ENCODE measurements around the gene ERCC3. TPM values are rescaled to one million over a fixed set of nuclear protein-coding genes. Genes with fewer than 3 reads are reported as not detected.
"Not testable (repeated sequence)": the region's sequence is repeated elsewhere in the genome, so short reads cannot be mapped to it uniquely, and the experiment has no call there.

ERCC3 gene
- total RNA-seq, 1 experiment from 2014 or later, result 69.5 TPM

DNA sequence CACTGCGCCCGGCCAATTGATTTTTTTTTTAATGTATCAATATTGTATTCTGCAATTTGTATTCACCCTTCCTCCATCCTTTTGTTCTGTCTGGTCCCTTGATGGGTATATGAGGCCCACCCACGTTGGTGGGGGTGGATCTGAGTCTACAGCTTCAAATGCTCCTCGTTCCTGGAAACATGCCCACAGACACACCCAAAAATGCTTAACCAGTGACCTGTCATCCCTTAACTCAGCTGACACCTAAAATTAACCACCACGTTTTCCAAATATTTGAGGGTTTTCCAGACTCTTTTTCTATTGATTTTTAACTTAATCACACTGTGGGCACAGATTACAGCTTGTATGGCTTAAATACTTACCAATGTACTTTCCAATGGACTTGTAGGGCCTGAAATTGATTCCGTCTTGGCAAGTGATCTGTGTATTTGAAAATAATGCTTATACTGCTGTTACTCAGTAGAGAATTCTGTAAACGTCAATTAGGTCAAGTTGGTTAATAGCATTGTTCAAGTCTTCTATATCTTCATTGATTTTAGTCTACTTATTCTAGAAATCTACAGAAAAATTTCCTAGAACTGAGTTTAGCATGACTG lies 39.5 kb downstream of the ERCC3 start:
- Histone ChIP-seq H3K9me3 (ENCODE audit: low read depth, low read length, poor library complexity, severe bottlenecking) (no peaks in the 10 kb centered on the region), H3K27me3 (replicated peaks; ENCODE audit: insufficient read depth, low read depth, low read length, poor library complexity) (no peaks in the 10 kb centered on the region), H3K4me1 (ENCODE audit: insufficient read depth, low read length, poor library complexity, severe bottlenecking) (no peaks in the 10 kb centered on the region), H3K27ac (ENCODE audit: low read depth, low read length, poor library complexity, severe bottlenecking) (no peak overlapping the region), H3K36me3 (ENCODE audit: insufficient read depth, low read length, poor library complexity, severe bottlenecking) (peaks cover 28% of the 10 kb centered on the region), H3K4me3 (ENCODE audit: low read depth, low read length, poor library complexity, severe bottlenecking) (no peak overlapping the region)
- ChIA-PET CTCF (no interaction called here), POLR2A (ENCODE audit: low non-redundant PET) (no interaction called here)
- TF ChIP-seq, protein P1, sequence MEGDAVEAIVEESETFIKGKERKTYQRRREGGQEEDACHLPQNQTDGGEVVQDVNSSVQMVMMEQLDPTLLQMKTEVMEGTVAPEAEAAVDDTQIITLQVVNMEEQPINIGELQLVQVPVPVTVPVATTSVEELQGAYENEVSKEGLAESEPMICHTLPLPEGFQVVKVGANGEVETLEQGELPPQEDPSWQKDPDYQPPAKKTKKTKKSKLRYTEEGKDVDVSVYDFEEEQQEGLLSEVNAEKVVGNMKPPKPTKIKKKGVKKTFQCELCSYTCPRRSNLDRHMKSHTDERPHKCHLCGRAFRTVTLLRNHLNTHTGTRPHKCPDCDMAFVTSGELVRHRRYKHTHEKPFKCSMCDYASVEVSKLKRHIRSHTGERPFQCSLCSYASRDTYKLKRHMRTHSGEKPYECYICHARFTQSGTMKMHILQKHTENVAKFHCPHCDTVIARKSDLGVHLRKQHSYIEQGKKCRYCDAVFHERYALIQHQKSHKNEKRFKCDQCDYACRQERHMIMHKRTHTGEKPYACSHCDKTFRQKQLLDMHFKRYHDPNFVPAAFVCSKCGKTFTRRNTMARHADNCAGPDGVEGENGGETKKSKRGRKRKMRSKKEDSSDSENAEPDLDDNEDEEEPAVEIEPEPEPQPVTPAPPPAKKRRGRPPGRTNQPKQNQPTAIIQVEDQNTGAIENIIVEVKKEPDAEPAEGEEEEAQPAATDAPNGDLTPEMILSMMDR (conservative IDR thresholded peaks at IDR 0.05; ENCODE audit: low read depth, low read length), result no peak
- no peak for TF ChIP-seq EZH2 (IDR thresholded peaks at IDR 0.05; ENCODE audit: borderline replicate concordance, low read depth, low read length, poor library complexity, severe bottlenecking)
- BruUV-seq (replicated peaks), result no TSS peak
- intact Hi-C loops (cut with micrococcal nuclease; ENCODE audit: unreplicated experiment), result no loop called here
- no peak for DNase-seq (ENCODE audit: low spot score)

DNA sequence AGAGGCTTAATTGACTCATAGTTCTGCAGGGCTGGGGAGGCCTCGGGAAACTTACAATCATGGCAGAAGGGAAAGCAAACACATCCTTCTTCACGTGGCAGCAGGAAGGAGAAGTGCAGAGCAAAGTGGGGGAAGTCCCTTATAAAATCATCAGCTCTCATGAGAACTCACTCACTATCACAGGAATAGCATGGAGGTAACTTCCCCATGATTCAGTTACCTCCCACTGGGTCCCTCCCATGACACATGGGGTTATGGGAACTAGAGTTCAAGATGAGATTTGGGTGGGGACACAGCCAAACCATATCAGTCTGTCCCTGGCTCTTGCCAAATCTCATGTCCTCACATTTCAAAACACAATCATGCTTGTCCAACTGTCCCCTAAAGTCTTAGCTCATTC lies 52.8 kb downstream of the ERCC3 start:
- POLR2A ChIA-PET (ENCODE audit: low non-redundant PET); H3K27ac ChIP-seq (ENCODE audit: low read depth, low read length, poor library complexity, severe bottlenecking); H3K36me3 ChIP-seq (ENCODE audit: insufficient read depth, low read length, poor library complexity, severe bottlenecking); H3K27me3 ChIP-seq (replicated peaks; ENCODE audit: insufficient read depth, low read depth, low read length, poor library complexity); BruUV-seq (replicated peaks); intact Hi-C loops (cut with micrococcal nuclease; ENCODE audit: unreplicated experiment); H3K4me1 ChIP-seq (ENCODE audit: insufficient read depth, low read length, poor library complexity, severe bottlenecking); CTCF ChIA-PET; H3K9me3 ChIP-seq (ENCODE audit: low read depth, low read length, poor library complexity, severe bottlenecking); DNase-seq (ENCODE audit: low spot score); H3K4me3 ChIP-seq (ENCODE audit: low read depth, low read length, poor library complexity, severe bottlenecking): not testable (repeated sequence)

DNA sequence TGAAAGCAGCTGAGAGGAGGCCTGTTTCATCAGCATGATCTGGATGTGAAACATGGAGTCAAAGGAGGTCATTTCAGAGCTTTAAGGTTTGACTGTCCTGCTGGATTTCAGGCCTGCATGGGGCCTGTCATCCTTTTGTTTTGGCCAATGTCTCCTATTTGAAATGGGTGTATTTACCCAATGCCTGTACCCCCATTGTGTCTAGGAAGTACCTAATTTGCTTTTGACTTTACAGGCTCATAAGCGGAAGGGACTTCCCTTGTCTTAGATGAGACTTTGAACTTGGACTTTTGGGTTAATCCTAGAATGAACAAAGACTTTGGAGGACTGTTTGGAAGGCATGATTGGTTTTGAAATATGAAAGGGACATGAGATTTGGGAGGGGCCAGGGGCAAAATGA lies 54.5 kb downstream of the ERCC3 start:
- Histone ChIP-seq H3K9me3 (ENCODE audit: low read depth, low read length, poor library complexity, severe bottlenecking) (peaks cover 4% of the 10 kb centered on the region), H3K36me3 (ENCODE audit: insufficient read depth, low read length, poor library complexity, severe bottlenecking) (no peaks in the 10 kb centered on the region), H3K27ac (ENCODE audit: low read depth, low read length, poor library complexity, severe bottlenecking) (no peak overlapping the region), H3K27me3 (replicated peaks; ENCODE audit: insufficient read depth, low read depth, low read length, poor library complexity) (no peaks in the 10 kb centered on the region), H3K4me3 (ENCODE audit: low read depth, low read length, poor library complexity, severe bottlenecking) (no peak overlapping the region), H3K4me1 (ENCODE audit: insufficient read depth, low read length, poor library complexity, severe bottlenecking) (no peaks in the 10 kb centered on the region)
- BruUV-seq (replicated peaks), result no TSS peak
- POLR2A ChIA-PET (ENCODE audit: low non-redundant PET), result no interaction called here
- DNase-seq (ENCODE audit: low spot score), result no peak
- intact Hi-C loops (cut with micrococcal nuclease; ENCODE audit: unreplicated experiment), result no loop called here
- CTCF ChIA-PET, result no interaction called here
- no peak for TF ChIP-seq EZH2 (IDR thresholded peaks at IDR 0.05; ENCODE audit: borderline replicate concordance, low read depth, low read length, poor library complexity, severe bottlenecking)
- TF ChIP-seq, protein P1 (conservative IDR thresholded peaks at IDR 0.05; ENCODE audit: low read depth, low read length), result no peak

DNA sequence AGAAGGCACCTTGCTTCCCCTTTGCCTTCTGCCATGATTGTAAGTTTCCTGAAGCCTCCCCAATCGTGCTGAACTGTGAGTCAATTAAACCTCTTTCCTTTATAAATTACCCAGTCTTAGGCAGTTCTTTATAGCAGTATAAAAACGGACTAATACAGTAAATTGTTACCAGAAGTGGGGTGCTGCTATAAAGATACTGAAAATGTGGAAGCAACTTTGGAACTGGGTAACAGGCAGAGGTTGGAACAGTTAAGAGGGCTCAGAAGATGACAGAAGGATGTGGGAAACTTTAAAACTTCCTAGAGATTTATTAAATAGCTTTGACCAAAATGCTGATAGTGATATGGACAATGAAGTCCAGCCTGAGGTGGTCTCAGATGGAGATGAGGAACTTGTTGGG lies 56.2 kb downstream of the ERCC3 start:
- BruUV-seq (replicated peaks); H3K36me3 ChIP-seq (ENCODE audit: insufficient read depth, low read length, poor library complexity, severe bottlenecking); DNase-seq (ENCODE audit: low spot score); H3K9me3 ChIP-seq (ENCODE audit: low read depth, low read length, poor library complexity, severe bottlenecking); H3K27ac ChIP-seq (ENCODE audit: low read depth, low read length, poor library complexity, severe bottlenecking); H3K4me1 ChIP-seq (ENCODE audit: insufficient read depth, low read length, poor library complexity, severe bottlenecking); H3K4me3 ChIP-seq (ENCODE audit: low read depth, low read length, poor library complexity, severe bottlenecking); H3K27me3 ChIP-seq (replicated peaks; ENCODE audit: insufficient read depth, low read depth, low read length, poor library complexity); POLR2A ChIA-PET (ENCODE audit: low non-redundant PET); intact Hi-C loops (cut with micrococcal nuclease; ENCODE audit: unreplicated experiment): not testable (repeated sequence)
- CTCF ChIA-PET, result interaction anchor here (0.6 kb wide), 1 partner anchor 57 kb away, joined by 3 read pairs; no protein-coding TSS in a partner anchor

All from A673 (cell line).